ENCODE data around the gene NAAA.

DNA sequence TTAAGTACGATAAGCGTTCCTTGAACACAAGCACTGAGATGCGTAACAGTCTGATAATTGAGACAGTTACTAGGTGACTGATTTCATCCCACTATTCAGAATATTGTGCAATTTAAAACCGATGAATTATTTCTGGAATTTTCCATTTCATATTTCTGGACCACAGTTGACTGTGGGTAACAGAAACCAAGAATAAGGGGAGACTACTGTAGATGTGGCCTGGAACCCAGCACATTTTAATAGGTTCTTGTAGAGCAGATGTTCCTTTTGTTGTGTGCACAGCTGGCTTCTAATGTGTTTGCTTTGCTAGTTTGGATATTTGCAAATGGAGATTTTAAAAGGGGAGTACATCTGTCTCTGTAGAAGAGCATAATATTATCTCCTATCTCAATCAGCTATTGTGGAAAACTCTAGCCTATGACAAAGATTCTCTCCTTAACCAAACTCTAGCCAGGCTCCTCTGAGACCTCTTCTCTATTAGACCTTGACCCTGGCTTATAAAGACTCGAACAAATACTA, 16.4 kb downstream of the NAAA start:
- no peak for TF ChIP-seq POLR2AphosphoS5 (IDR thresholded peaks at IDR 0.05; ENCODE audit: borderline replicate concordance, low read depth, low read length)
- TF ChIP-seq EZH2 (IDR thresholded peaks at IDR 0.05), result no peak
- no peak for TF ChIP-seq FOXP2 (optimal IDR thresholded peaks at IDR 0.05; ENCODE audit: control extremely low read depth, extremely low read length, insufficient read depth)
